Right lobe of liver (tissue), 6 donors: ENCODE data around the gene LGMN. TPM values are rescaled to one million over a fixed set of nuclear protein-coding genes. Genes with fewer than 3 reads are reported as not detected.
A peak's percentile ranks its signal among the peaks of the same experiment; 100 is the strongest.

Experiments
- ATAC-seq, 4 donors: fragments of 200-7000 bp; cut with Tn5 transposase; one replicate each; pipeline ENCODE4 v1.9.1; 2020; ENCODE audit warnings: mild to moderate bottlenecking in 4 of 4, moderate library complexity in 4 of 4
- DNase-seq, 3 donors: peaks; one replicate each; pipeline ENCODE4 v3.0.0-alpha.2; 2020
- H3K27ac ChIP-seq, 3 donors: fragments of 200-600 bp; one replicate each; pipeline ENCODE4 v1.8.0; 2022
- H3K27me3 ChIP-seq, 2 donors: fragments of 200-600 bp; one replicate each; pipeline ENCODE4 v1.8.0; 2022
- H3K36me3 ChIP-seq, 4 donors: fragments of 200-600 bp; sonication (generic) in 1 of 4; one replicate each; pipeline versions ENCODE4 v1.5.1 to v1.8.0; 2017 to 2022; ENCODE audit warnings: control low read depth in 1 of 4
- H3K4me1 ChIP-seq, 4 donors: fragments of 200-600 bp; sonication (generic) in 1 of 4; one replicate each; pipeline versions ENCODE4 v1.5.1 to v1.8.0; 2017 to 2022; ENCODE audit warnings: control low read depth in 1 of 4
- H3K4me3 ChIP-seq, 3 donors: fragments of 200-600 bp; one replicate each; pipeline ENCODE4 v1.8.0; 2022
- H3K9me3 ChIP-seq, 4 donors: fragments of 200-600 bp; sonication (generic) in 1 of 4; one replicate each; pipeline versions ENCODE4 v1.5.1 to v1.8.0; 2017 to 2022; ENCODE audit warnings: control low read depth in 1 of 4
- CTCF ChIP-seq, 4 donors: fragments of 200-600 bp in 3 of 4; fragments of 450-650 bp in 1 of 4; IDR thresholded peaks; one replicate each; pipeline versions ENCODE4 v1.5.1 to v1.8.0; 2016 to 2022; ENCODE audit warnings: antibody characterized with exemption in 4 of 4, mild to moderate bottlenecking in 2 of 4
- POLR2A ChIP-seq: fragments of 450-650 bp; IDR thresholded peaks from one replicate; pipeline ENCODE4 v1.6.1; 2017; ENCODE audit warnings: antibody characterized with exemption, mild to moderate bottlenecking
- WGBS: methylation state at CpG from one replicate; pipeline ENCODE4 v1.1.6; 2018; ENCODE audit warnings: low coverage, low lambda C conversion rate; ENCODE audit not compliant: insufficient coverage; ENCODE audit errors: missing lambda C conversion rate; 5-methylcytosine and 5-hydroxymethylcytosine counted together
- intact Hi-C, 2 donors: fragments of 100-400 bp; cut with DNase I; formaldehyde crosslinking; loops; one replicate each; pipeline versions ENCODE4 v1.11.2 to v1.14.1; 2022
- total RNA-seq, 6 experiments: library from RNA; depleted of rRNA in 2 of 6; stranded (reverse); fragments of >200 nt in 2 of 6; fragmentation: NEBNext Ultra II Directional in 3 of 6; extraction: Animal tissue kit (Norgen Biotek cat#: 25700) in 3 of 6; gene quantifications; one replicate each; pipeline versions ENCODE4 v1.1.0 to v1.2.4, GENCODE V29; 2016 to 2023
- donor health status: DM: no; HTN: yes; CAD: no.
- donor health status: DM: no; HTN: no; CAD: no.
- donor health status: DM: no; HTN: no; CAD: no.
- donor health status: DM: no; HTN: yes; CAD: no.
- donor health status: DM: no; HTN: yes; CAD: no.

Gene LGMN
- total RNA-seq, 6 experiments from 2014 or later: 39.6 to 111 (median 49.3) TPM

- Histone ChIP-seq H3K27me3 (no peaks in the 10 kb centered on the region), H3K27ac (no peak overlapping the region), H3K4me3 (no peak overlapping the region), H3K4me1 (peaks cover 0 to 5% (median 0%) of the 10 kb centered on the region in 4 donors), H3K36me3 (peaks cover 0 to 6% (median 2%) of the 10 kb centered on the region in 4 donors), H3K9me3 (no peaks in the 10 kb centered on the region)
- 91% methylated on average over 9 of the region's 11 CpGs for WGBS
- ATAC-seq: no peak
- DNase-seq: peak in 1 of 3 donors; percentile 52
- TF ChIP-seq POLR2A (no peak), CTCF (IDR thresholded peaks at IDR 0.05) (no peak)
- intact Hi-C loops: no loop called here
These were observed 43.6 kb downstream of the LGMN start for GRCh38 chr14:92704821-92705220.

GRCh38 chr14:92704036-92704804 lies 44.2 kb downstream of the LGMN start:
- 56% methylated on average over 14 of the region's 23 CpGs for WGBS
- peak in 1 of 3 donors; percentile 55 for DNase-seq
- no peak overlapping the region for H3K27ac ChIP-seq

GRCh38 chr14:92703516-92703915 lies 44.9 kb downstream of the LGMN start:
- DNase-seq (peak in 1 of 3 donors; percentile 20), ATAC-seq (no peak)
- intact Hi-C loops: no loop called here
- no peak for TF ChIP-seq CTCF (IDR thresholded peaks at IDR 0.05)
- no peak for TF ChIP-seq POLR2A
- H3K4me3 ChIP-seq: no peak overlapping the region
- 86% methylated on average over 8 of the region's 10 CpGs for WGBS
- H3K27me3 ChIP-seq: no peaks in the 10 kb centered on the region
- no peak overlapping the region for H3K27ac ChIP-seq
- H3K4me1 ChIP-seq: peaks cover 0 to 5% (median 0%) of the 10 kb centered on the region in 4 donors
- no peaks in the 10 kb centered on the region for H3K9me3 ChIP-seq
- H3K36me3 ChIP-seq: peaks cover 0 to 6% (median 2%) of the 10 kb centered on the region in 4 donors

More at GRCh38 chr14:92704036-92704804, 44.2 kb downstream of the LGMN start:
- H3K4me1 ChIP-seq: peaks cover 0 to 5% (median 0%) of the 10 kb centered on the region in 4 donors
- H3K36me3 ChIP-seq: peaks cover 0 to 6% (median 2%) of the 10 kb centered on the region in 4 donors
- intact Hi-C loops: no loop called here
- peak; percentile 16 to 54 (median 36) for ATAC-seq
- H3K4me3 ChIP-seq: no peak overlapping the region
- no peaks in the 10 kb centered on the region for H3K9me3 ChIP-seq
- TF ChIP-seq CTCF (IDR thresholded peaks at IDR 0.05) (no peak), POLR2A (no peak)
- no peaks in the 10 kb centered on the region for H3K27me3 ChIP-seq

- 38% methylated on average over 4 of the region's 9 CpGs for WGBS
- DNase-seq (peak; percentile 47 to 69 (median 63)), ATAC-seq (peak; percentile 61 to 81 (median 62))
- Histone ChIP-seq H3K27ac (no peak overlapping the region), H3K36me3 (peaks cover 0 to 6% (median 2%) of the 10 kb centered on the region in 4 donors), H3K4me1 (peaks cover 0 to 5% (median 0%) of the 10 kb centered on the region in 4 donors), H3K9me3 (no peaks in the 10 kb centered on the region), H3K27me3 (no peaks in the 10 kb centered on the region), H3K4me3 (no peak overlapping the region)
- no peak for TF ChIP-seq POLR2A
- TF ChIP-seq CTCF (IDR thresholded peaks at IDR 0.05): no peak
- intact Hi-C loops: no loop called here
These were observed 45.9 kb downstream of the LGMN start for GRCh38 chr14:92702441-92702918.
